Kidney epithelial cell (primary cell): ENCODE data around the gene DUOXA2. TPM values are rescaled to one million over a fixed set of nuclear protein-coding genes. Genes with fewer than 3 reads are reported as not detected.

Experiments used
- DNase-seq: peaks from one replicate; pipeline ENCODE4 v3.0.0-alpha.2; 2010; ENCODE audit warnings: low read depth
- H3K27me3 ChIP-seq: 2 replicates; pipeline ENCODE4 v1.6.0; 2011; ENCODE audit warnings: low read length; ENCODE audit not compliant: control insufficient read depth, insufficient read depth
- H3K36me3 ChIP-seq: 2 replicates; pipeline ENCODE4 v1.5.1; 2011; ENCODE audit warnings: low read length; ENCODE audit not compliant: control insufficient read depth, insufficient read depth
- H3K4me3 ChIP-seq: 2 replicates; pipeline ENCODE4 v1.5.1; 2011; ENCODE audit warnings: low read depth, mild to moderate bottlenecking, control low read depth, low read length
- total RNA-seq: library from RNA; depleted of rRNA; stranded (reverse); fragments of >200 nt; gene quantifications from 2 replicates; pipeline ENCODE4 v1.2.3, GENCODE V29; 2015
- TF ChIP-seq, protein P1 (sequence below): IDR thresholded peaks from 2 replicates; pipeline ENCODE4 v1.5.1; 2011; ENCODE audit warnings: mild to moderate bottlenecking, moderate library complexity, low read length, control low read depth, inconsistent platforms; ENCODE audit not compliant: insufficient read depth, poor library complexity, severe bottlenecking

The DUOXA2 gene
- total RNA-seq, 1 donor from 2014 or later, result not detected

DNA sequence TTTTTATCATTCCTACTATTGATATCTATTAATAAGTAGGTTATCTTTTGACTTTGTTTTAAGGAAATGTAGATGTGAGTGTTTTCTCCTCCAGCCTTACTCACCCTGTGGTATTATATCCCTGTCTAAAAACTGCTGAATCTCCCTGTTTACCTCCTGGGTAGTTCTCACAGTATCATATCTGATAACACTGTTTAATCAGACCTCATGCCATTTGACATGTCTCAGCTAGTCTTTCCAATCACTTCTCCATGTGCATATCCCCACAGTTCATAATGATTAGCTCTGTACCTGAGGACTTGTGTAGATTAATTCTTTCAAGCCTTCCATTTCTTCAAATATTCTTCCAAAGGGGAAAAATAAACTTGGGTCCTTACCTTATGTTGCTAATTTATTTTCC is 30.9 kb upstream of the DUOXA2 start:
- no peak for DNase-seq
- Histone ChIP-seq H3K27me3 (peaks cover 2% of the 10 kb centered on the region), H3K4me3 (no peak overlapping the region), H3K36me3 (no peaks in the 10 kb centered on the region)
- TF ChIP-seq, protein P1, sequence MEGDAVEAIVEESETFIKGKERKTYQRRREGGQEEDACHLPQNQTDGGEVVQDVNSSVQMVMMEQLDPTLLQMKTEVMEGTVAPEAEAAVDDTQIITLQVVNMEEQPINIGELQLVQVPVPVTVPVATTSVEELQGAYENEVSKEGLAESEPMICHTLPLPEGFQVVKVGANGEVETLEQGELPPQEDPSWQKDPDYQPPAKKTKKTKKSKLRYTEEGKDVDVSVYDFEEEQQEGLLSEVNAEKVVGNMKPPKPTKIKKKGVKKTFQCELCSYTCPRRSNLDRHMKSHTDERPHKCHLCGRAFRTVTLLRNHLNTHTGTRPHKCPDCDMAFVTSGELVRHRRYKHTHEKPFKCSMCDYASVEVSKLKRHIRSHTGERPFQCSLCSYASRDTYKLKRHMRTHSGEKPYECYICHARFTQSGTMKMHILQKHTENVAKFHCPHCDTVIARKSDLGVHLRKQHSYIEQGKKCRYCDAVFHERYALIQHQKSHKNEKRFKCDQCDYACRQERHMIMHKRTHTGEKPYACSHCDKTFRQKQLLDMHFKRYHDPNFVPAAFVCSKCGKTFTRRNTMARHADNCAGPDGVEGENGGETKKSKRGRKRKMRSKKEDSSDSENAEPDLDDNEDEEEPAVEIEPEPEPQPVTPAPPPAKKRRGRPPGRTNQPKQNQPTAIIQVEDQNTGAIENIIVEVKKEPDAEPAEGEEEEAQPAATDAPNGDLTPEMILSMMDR, result no peak

DNA sequence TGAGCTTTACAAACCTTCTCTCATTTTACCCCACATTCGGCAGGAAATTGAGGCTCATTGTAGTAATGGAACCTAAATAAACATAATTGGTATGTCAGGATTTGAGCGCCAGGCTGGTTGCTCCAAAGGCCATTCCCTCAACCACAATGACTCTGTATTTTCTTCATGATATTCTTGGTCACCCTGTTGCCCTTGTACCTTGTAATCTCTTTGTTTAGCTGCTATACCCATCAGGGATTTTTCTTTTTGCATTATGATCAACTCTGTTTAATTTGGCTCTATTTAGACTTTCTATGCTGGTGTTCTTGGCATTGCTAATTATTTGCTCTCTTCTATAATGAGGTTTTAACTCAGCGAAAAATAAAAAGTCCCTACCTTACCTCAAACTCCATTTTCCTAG is 30.0 kb upstream of the DUOXA2 start:
- Histone ChIP-seq H3K27me3 (peaks cover 2% of the 10 kb centered on the region), H3K36me3 (no peaks in the 10 kb centered on the region), H3K4me3 (no peak overlapping the region)
- TF ChIP-seq, protein P1, result no peak
- DNase-seq, result no peak

DNA sequence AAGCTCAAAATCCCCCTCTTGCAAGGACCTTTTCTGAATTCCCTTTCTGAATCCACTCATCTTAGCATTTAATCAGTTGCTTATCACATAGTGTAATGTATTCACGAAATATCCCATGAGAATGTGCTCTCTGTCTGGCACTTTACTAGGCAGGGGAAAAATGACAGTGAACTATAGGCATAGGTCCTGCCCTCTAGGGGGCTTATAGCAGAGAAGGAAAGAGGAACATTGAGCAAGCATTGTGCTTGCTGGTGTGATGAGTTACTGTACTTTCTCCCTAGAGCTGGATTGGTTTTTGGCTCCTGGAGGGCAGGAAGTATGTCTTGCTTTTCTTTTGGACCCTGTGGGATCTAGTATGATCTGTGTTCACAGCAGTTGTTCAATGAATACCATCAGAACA is 26.6 kb upstream of the DUOXA2 start:
- Histone ChIP-seq H3K27me3 (peaks cover 2% of the 10 kb centered on the region), H3K4me3 (no peak overlapping the region), H3K36me3 (no peaks in the 10 kb centered on the region)
- no peak for DNase-seq
- TF ChIP-seq, protein P1, result no peak

DNA sequence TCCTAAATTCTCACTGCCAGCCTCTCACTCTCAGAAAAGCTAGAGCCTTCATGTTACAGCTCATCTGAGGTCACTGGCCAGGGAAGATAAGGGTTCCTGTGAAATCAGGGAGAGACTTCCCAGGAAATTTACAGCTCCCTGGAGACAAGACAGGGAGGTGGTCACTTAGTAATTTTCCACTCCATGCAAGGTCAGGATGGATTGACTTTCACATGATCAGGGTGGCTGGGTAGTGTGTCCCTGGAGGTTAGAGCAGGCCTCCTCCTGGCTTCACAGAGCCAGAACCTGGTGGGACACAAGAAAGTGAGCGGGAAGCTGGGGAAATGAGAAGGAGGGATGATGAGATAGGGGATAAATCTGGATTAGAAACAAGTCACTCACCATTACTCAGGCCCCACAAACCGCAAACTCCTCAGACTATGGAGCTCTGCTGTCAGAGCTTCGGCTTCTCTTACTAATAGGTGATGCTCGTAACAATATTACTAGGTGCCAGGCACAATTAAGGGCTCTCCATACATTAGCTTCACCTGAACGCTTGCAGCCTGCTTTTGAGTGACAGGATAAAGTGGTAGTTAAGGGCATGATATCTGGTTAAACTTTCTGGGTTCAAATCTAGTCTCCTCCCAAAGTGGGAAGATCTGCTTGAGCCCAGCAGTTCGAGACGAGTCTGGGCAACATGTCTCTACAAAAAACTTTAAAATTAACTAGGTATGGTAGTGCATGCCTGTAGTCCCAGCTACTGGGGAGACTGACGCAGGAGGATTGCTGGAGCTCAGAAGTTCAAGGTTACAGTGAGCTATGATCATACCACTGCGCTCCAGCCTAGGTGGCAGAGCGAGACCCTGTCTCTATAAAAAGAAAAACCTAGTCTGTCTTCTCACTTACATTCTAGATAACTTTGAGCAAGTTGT is 25.1 kb upstream of the DUOXA2 start:
- Histone ChIP-seq H3K27me3 (peaks cover 2% of the 10 kb centered on the region), H3K36me3 (no peaks in the 10 kb centered on the region), H3K4me3 (no peak overlapping the region)
- TF ChIP-seq, protein P1, result no peak
- DNase-seq, result no peak

DNA sequence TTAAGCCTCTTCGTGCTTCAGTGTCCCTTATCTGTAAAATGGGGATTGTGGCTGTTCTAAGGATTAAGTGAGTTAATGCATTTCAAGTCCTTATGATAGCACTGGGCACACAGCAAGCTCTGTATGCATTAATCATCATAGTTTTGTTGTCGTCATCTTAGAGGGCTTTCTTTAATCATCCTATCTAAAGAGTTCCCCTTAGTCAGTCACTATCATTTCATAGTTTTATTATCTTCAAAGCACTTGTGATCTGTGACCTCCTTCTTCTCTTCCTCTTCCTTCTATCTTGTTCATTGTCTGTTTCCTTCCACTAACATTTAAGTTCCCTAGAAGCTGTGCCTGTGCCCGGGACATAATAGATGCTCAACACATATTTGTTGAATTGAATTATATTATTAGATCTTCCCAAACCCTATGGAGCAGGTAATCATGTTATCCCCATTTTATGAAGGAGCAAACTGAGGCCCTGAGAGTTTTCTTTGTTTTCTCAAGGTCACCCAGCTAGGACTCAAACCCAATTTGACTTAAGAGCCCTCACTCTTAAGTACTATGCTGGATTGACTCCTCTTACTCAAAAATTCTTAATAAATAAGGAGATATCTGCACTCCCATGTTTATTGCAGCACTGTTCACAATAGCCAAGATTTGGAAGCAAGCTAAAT is 24.3 kb upstream of the DUOXA2 start:
- TF ChIP-seq, protein P1, result no peak

More for the DNA sequence above, 24.3 kb upstream of the DUOXA2 start:
- DNase-seq, result no peak
- H3K36me3 ChIP-seq, result no peaks in the 10 kb centered on the region
- no peak overlapping the region for H3K4me3 ChIP-seq
- peaks cover 6% of the 10 kb centered on the region for H3K27me3 ChIP-seq
